Ishikawa (cell line): ENCODE results near the gene ESR1.

Experiments used
- CEBPB ChIP-seq: IDR thresholded peaks from 2 replicates; pipeline ENCODE4 v1.6.1; 2012
- CREB1 ChIP-seq: IDR thresholded peaks from 2 replicates; pipeline ENCODE4 v1.6.1; 2012; ENCODE audit warnings: low read depth
- EGR1 ChIP-seq: IDR thresholded peaks from 2 replicates; pipeline ENCODE4 v1.6.1; 2012
- EP300 ChIP-seq: IDR thresholded peaks from 2 replicates; pipeline ENCODE4 v1.6.1; 2012; ENCODE audit warnings: borderline replicate concordance
- FOXM1 ChIP-seq: IDR thresholded peaks from 2 replicates; pipeline ENCODE4 v1.6.1; 2012; ENCODE audit warnings: low read depth, borderline replicate concordance
- MAX ChIP-seq: IDR thresholded peaks from 2 replicates; pipeline ENCODE4 v1.6.1; 2012
- NFIC ChIP-seq: IDR thresholded peaks from 2 replicates; pipeline ENCODE4 v1.6.1; 2012
- RAD21 ChIP-seq: IDR thresholded peaks from 2 replicates; pipeline ENCODE4 v1.6.1; 2012; ENCODE audit warnings: low read depth
- REST ChIP-seq: IDR thresholded peaks from 2 replicates; pipeline ENCODE4 v1.6.1; 2012; ENCODE audit warnings: low read depth, mild to moderate bottlenecking
- TAF1 ChIP-seq: IDR thresholded peaks from 2 replicates; pipeline ENCODE4 v1.6.1; 2012; ENCODE audit warnings: low read depth, mild to moderate bottlenecking
- TCF12 ChIP-seq: IDR thresholded peaks from 2 replicates; pipeline ENCODE4 v1.6.1; 2012; ENCODE audit warnings: low read depth
- TEAD4 ChIP-seq: IDR thresholded peaks from 2 replicates; pipeline ENCODE4 v1.6.1; 2012
- USF1 ChIP-seq: IDR thresholded peaks from 2 replicates; pipeline ENCODE4 v1.6.1; 2012
- YY1 ChIP-seq: IDR thresholded peaks from 2 replicates; pipeline ENCODE4 v1.6.1; 2012; ENCODE audit warnings: low read depth
- ZBTB7A ChIP-seq: IDR thresholded peaks from 2 replicates; pipeline ENCODE4 v1.6.1; 2012; ENCODE audit warnings: low read depth

Gene ESR1

GRCh38 chr6:151763303-151763702 is 44.2 kb upstream of the ESR1 start:
- TF ChIP-seq EP300 (no peak), TEAD4 (no peak), YY1 (no peak), USF1 (no peak), MAX (no peak), TCF12 (no peak), NFIC (no peak), ZBTB7A (no peak)

- TF ChIP-seq RAD21 (peak; percentile 38; the same call in 1 of the 2 replicates), NFIC (no peak)
These were observed 43.4 kb upstream of the ESR1 start for GRCh38 chr6:151763938-151764680.

GRCh38 chr6:151765444-151765886 is 42.0 kb upstream of the ESR1 start:
- no peak for TF ChIP-seq TCF12
- peak; percentile 92 for TF ChIP-seq RAD21

GRCh38 chr6:151772446-151772845 is 35.0 kb upstream of the ESR1 start:
- TF ChIP-seq CEBPB = no peak
- no peak for TF ChIP-seq TCF12
- no peak for TF ChIP-seq YY1
- no peak for TF ChIP-seq RAD21
- TF ChIP-seq ZBTB7A = no peak
- TF ChIP-seq NFIC = no peak
- TF ChIP-seq REST = no peak
- TF ChIP-seq MAX = no peak
- no peak for TF ChIP-seq TEAD4
- TF ChIP-seq CREB1 = no peak
- no peak for TF ChIP-seq EGR1
- no peak for TF ChIP-seq USF1
- no peak for TF ChIP-seq EP300
- TF ChIP-seq TAF1 = no peak
- TF ChIP-seq FOXM1 = no peak

- TF ChIP-seq EGR1 (no peak), REST (no peak), RAD21 (no peak), TCF12 (no peak), YY1 (no peak), ZBTB7A (no peak), CREB1 (no peak), TEAD4 (no peak), USF1 (no peak), FOXM1 (no peak), TAF1 (no peak), EP300 (no peak), NFIC (no peak), MAX (no peak)
These were observed 34.1 kb upstream of the ESR1 start for GRCh38 chr6:151773382-151773781.

GRCh38 chr6:151782560-151782959 is 24.9 kb upstream of the ESR1 start:
- TF ChIP-seq FOXM1 (peak; percentile 57; the same call in 1 of the 2 replicates), EP300 (peak; percentile 77; the same call in 1 of the 2 replicates), NFIC (peak; percentile 63), EGR1 (no peak), TCF12 (peak; percentile 61; the same call in 1 of the 2 replicates), TEAD4 (peak; percentile 49; the same call in 1 of the 2 replicates)
